ENCODE data around the gene MGA. TPM values are rescaled to one million over a fixed set of nuclear protein-coding genes. Genes with fewer than 3 reads are reported as not detected.
A peak's percentile ranks its signal among the peaks of the same experiment; 100 is the strongest.

The MGA gene
- total RNA-seq, 1 donor from 2014 or later = 38.3 TPM

- Mint-ChIP-seq H3K9me3 (ENCODE audit: low read depth) (no peaks in the 10 kb centered on the region), H3K27ac (ENCODE audit: unreplicated experiment) (no peak overlapping the region), H3K27me3 (ENCODE audit: low read depth) (no peaks in the 10 kb centered on the region), H3K4me1 (ENCODE audit: low read depth) (peaks cover 45% of the 10 kb centered on the region), H3K4me3 (ENCODE audit: unreplicated experiment) (no peak overlapping the region), H3K36me3 (ENCODE audit: low read depth) (no peaks in the 10 kb centered on the region)
- no peak for DNase-seq (ENCODE audit: low spot score)
- TF ChIP-seq, protein P1, sequence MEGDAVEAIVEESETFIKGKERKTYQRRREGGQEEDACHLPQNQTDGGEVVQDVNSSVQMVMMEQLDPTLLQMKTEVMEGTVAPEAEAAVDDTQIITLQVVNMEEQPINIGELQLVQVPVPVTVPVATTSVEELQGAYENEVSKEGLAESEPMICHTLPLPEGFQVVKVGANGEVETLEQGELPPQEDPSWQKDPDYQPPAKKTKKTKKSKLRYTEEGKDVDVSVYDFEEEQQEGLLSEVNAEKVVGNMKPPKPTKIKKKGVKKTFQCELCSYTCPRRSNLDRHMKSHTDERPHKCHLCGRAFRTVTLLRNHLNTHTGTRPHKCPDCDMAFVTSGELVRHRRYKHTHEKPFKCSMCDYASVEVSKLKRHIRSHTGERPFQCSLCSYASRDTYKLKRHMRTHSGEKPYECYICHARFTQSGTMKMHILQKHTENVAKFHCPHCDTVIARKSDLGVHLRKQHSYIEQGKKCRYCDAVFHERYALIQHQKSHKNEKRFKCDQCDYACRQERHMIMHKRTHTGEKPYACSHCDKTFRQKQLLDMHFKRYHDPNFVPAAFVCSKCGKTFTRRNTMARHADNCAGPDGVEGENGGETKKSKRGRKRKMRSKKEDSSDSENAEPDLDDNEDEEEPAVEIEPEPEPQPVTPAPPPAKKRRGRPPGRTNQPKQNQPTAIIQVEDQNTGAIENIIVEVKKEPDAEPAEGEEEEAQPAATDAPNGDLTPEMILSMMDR (IDR thresholded peaks at IDR 0.05) = no peak
Observed at GRCh38 chr15:41689834-41690233, 29.6 kb downstream of the MGA start.

GRCh38 chr15:41690636-41691035, 30.4 kb downstream of the MGA start:
- Mint-ChIP-seq H3K36me3 (ENCODE audit: low read depth) (no peaks in the 10 kb centered on the region), H3K4me1 (ENCODE audit: low read depth) (peaks cover 47% of the 10 kb centered on the region), H3K27me3 (ENCODE audit: low read depth) (no peaks in the 10 kb centered on the region), H3K27ac (ENCODE audit: unreplicated experiment) (peak overlapping the region; percentile 9), H3K9me3 (ENCODE audit: low read depth) (no peaks in the 10 kb centered on the region), H3K4me3 (ENCODE audit: unreplicated experiment) (no peak overlapping the region)
- no peak for DNase-seq (ENCODE audit: low spot score)
- TF ChIP-seq, protein P1 (IDR thresholded peaks at IDR 0.05) = no peak

DNA sequence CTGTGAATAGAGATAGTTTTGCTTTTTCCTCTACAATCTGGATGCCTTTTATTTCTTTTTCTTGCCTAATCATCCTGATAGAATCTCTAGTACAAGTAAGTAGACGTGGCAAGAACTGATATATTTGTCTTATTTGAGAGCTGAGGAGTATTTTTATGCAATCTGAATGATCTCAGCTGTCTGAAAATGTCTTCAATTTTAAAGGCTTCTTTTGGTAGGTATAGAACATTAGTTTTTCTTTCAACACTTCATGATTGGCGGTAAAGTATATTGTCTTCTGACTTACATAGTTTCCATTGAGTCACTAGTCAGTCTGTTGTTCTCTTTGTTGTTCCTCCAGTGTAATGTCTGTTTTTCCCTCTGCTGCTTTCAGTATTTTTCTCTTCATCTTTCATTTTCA, 31.3 kb downstream of the MGA start:
- TF ChIP-seq, protein P1 (IDR thresholded peaks at IDR 0.05) = no peak
- DNase-seq (ENCODE audit: low spot score) = no peak
- peak overlapping the region; percentile 88 for H3K27ac Mint-ChIP-seq (ENCODE audit: unreplicated experiment)
- peaks cover 55% of the 10 kb centered on the region for H3K4me1 Mint-ChIP-seq (ENCODE audit: low read depth)
- H3K9me3 Mint-ChIP-seq (ENCODE audit: low read depth) = no peaks in the 10 kb centered on the region
- H3K36me3 Mint-ChIP-seq (ENCODE audit: low read depth) = peaks cover 4% of the 10 kb centered on the region
- H3K27me3 Mint-ChIP-seq (ENCODE audit: low read depth) = no peaks in the 10 kb centered on the region
- H3K4me3 Mint-ChIP-seq (ENCODE audit: unreplicated experiment) = peak overlapping the region; percentile 36

GRCh38 chr15:41692049-41692448, 31.8 kb downstream of the MGA start:
- Mint-ChIP-seq H3K27me3 (ENCODE audit: low read depth) (no peaks in the 10 kb centered on the region), H3K4me1 (ENCODE audit: low read depth) (peaks cover 60% of the 10 kb centered on the region), H3K9me3 (ENCODE audit: low read depth) (no peaks in the 10 kb centered on the region), H3K27ac (ENCODE audit: unreplicated experiment) (peak overlapping the region; percentile 88), H3K4me3 (ENCODE audit: unreplicated experiment) (peak overlapping the region; percentile 36), H3K36me3 (ENCODE audit: low read depth) (peaks cover 4% of the 10 kb centered on the region)
- TF ChIP-seq, protein P1 (IDR thresholded peaks at IDR 0.05) = no peak
- DNase-seq (ENCODE audit: low spot score) = no peak

- DNase-seq (ENCODE audit: low spot score) = no peak
- H3K4me3 Mint-ChIP-seq (ENCODE audit: unreplicated experiment) = no peak overlapping the region
- H3K36me3 Mint-ChIP-seq (ENCODE audit: low read depth) = peaks cover 5% of the 10 kb centered on the region
- TF ChIP-seq, protein P1 (IDR thresholded peaks at IDR 0.05) = no peak
- H3K4me1 Mint-ChIP-seq (ENCODE audit: low read depth) = peaks cover 59% of the 10 kb centered on the region
- H3K9me3 Mint-ChIP-seq (ENCODE audit: low read depth) = no peaks in the 10 kb centered on the region
- H3K27ac Mint-ChIP-seq (ENCODE audit: unreplicated experiment) = peak overlapping the region; percentile 11
- H3K27me3 Mint-ChIP-seq (ENCODE audit: low read depth) = no peaks in the 10 kb centered on the region
Observed at GRCh38 chr15:41693757-41694156, 33.6 kb downstream of the MGA start.

All from chondrocyte (in vitro differentiated cells).